ENCODE results near the gene IGFBPL1.

DNA sequence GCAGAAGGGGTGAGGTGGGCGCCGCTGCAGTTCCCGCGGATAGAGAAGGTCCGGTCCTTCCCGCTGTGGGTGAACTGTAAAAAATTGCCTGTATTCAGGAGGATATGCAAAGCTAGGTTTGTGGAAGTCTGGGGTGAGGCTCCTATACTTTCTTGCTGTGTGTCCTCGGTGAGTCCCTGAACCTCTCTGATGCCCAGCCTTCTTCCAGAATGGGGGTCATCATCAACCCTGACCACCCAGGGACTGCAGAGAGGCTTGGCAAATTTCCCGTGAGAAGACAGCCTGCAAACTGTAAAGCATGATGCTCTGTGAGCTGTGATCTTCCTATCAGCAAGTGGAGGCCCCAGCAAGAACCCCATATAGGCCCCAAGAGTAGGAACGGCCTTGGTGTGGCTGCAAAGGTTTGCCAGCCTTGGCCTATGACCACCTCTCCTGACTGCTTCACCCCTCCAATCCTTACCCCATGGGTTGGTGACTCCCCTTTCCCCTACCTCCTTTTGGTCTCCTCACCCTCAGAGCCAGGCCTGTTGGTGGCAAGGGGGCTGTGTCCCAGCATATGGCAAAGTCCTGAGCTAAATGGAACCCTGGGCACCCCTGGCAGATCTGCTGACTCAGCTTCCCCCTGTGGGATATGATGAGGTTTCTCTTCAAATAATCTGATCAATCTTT lies 31.0 kb downstream of the IGFBPL1 start:
- TF ChIP-seq POLR2AphosphoS5 (IDR thresholded peaks at IDR 0.05) (no peak), POLR2A (IDR thresholded peaks at IDR 0.05) (no peak)
- TF ChIP-seq, protein P1, sequence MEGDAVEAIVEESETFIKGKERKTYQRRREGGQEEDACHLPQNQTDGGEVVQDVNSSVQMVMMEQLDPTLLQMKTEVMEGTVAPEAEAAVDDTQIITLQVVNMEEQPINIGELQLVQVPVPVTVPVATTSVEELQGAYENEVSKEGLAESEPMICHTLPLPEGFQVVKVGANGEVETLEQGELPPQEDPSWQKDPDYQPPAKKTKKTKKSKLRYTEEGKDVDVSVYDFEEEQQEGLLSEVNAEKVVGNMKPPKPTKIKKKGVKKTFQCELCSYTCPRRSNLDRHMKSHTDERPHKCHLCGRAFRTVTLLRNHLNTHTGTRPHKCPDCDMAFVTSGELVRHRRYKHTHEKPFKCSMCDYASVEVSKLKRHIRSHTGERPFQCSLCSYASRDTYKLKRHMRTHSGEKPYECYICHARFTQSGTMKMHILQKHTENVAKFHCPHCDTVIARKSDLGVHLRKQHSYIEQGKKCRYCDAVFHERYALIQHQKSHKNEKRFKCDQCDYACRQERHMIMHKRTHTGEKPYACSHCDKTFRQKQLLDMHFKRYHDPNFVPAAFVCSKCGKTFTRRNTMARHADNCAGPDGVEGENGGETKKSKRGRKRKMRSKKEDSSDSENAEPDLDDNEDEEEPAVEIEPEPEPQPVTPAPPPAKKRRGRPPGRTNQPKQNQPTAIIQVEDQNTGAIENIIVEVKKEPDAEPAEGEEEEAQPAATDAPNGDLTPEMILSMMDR (IDR thresholded peaks at IDR 0.05 in 8 of 11, conservative IDR thresholded peaks at IDR 0.05 in 3 of 11): no peak

All from spleen (tissue), 7 donors.